Right lobe of liver (tissue), 4 donors: ENCODE results near the gene CLSTN2.

Experiments
- CTCF ChIP-seq, 4 donors: fragments of 200-600 bp in 3 of 4; fragments of 450-650 bp in 1 of 4; IDR thresholded peaks; one replicate each; pipeline versions ENCODE4 v1.5.1 to v1.8.0; 2016 to 2022; ENCODE audit warnings: antibody characterized with exemption in 4 of 4, mild to moderate bottlenecking in 2 of 4
- POLR2A ChIP-seq: fragments of 450-650 bp; IDR thresholded peaks from one replicate; pipeline ENCODE4 v1.6.1; 2017; ENCODE audit warnings: antibody characterized with exemption, mild to moderate bottlenecking
- donor health status: DM: no; HTN: no; CAD: no.
- donor health status: DM: no; HTN: no; CAD: no.
- donor health status: DM: no; HTN: yes; CAD: no.

- TF ChIP-seq CTCF (IDR thresholded peaks at IDR 0.05) (no peak), POLR2A (no peak)
Observed at GRCh38 chr3:140152851-140153639, 218.1 kb downstream of the CLSTN2 start.
